Measurements from ENCODE around the gene CHRNA4. TPM values are rescaled to one million over a fixed set of nuclear protein-coding genes. Genes with fewer than 3 reads are reported as not detected.

The CHRNA4 gene
- total RNA-seq, 1 donor from 2014 or later: not detected

DNA sequence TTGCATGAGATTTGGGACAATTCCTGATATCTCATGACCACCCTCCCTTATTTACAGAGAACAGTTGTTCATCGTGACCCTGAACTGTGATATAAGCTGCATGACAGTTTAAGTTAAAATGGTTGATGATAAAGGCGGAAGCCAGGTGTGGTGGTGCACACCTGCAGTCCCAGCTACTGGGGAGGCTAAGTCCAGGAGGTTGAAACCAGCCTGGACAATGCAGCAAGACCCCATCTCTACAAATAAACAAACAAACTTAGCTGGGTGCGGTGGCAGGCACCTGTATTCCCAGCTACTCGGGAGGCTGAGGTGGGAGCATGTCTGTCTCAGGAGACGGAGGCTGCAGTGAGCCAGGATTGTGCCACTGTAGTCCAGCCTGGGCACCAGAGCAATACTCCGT is 44.1 kb downstream of the CHRNA4 start:
- no peak for DNase-seq (ENCODE audit: extremely low spot score, unreplicated experiment)
- no peaks in the 10 kb centered on the region for H3K36me3 Mint-ChIP-seq (ENCODE audit: unreplicated experiment)
- H3K9me3 Mint-ChIP-seq (ENCODE audit: unreplicated experiment): no peaks in the 10 kb centered on the region
- no peak overlapping the region for H3K4me3 Mint-ChIP-seq (ENCODE audit: unreplicated experiment)
- H3K4me1 Mint-ChIP-seq (ENCODE audit: unreplicated experiment): no peaks in the 10 kb centered on the region
- H3K27ac Mint-ChIP-seq (ENCODE audit: unreplicated experiment): no peak overlapping the region
- no peak for TF ChIP-seq CTCF (IDR thresholded peaks at IDR 0.05)
- no peaks in the 10 kb centered on the region for H3K27me3 Mint-ChIP-seq (ENCODE audit: unreplicated experiment)

DNA sequence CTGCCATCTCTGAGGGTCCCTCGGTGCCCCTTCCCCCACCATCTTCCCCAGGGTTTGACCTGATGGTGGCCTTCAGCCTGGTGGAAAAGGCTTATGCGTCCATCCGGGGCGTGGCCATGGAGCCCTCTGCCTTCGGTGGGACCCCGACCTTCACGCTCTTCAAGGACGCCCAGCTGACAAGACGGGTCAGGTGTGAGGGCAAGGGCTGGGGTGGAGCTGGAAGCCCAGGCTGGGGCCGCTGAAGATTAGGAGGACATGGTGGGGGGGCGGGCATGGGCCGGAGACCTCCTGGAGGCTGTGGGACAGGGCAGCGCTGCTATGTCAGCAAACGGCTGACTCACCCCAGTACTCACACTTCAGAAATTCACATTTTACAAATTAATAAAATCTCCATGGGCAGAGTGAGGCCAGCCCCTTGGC is 44.6 kb downstream of the CHRNA4 start:
- no peak overlapping the region for H3K27ac Mint-ChIP-seq (ENCODE audit: unreplicated experiment)
- TF ChIP-seq CTCF (IDR thresholded peaks at IDR 0.05): no peak
- H3K36me3 Mint-ChIP-seq (ENCODE audit: unreplicated experiment): no peaks in the 10 kb centered on the region
- no peaks in the 10 kb centered on the region for H3K9me3 Mint-ChIP-seq (ENCODE audit: unreplicated experiment)
- H3K4me1 Mint-ChIP-seq (ENCODE audit: unreplicated experiment): no peaks in the 10 kb centered on the region
- no peaks in the 10 kb centered on the region for H3K27me3 Mint-ChIP-seq (ENCODE audit: unreplicated experiment)
- DNase-seq (ENCODE audit: extremely low spot score, unreplicated experiment): no peak
- no peak overlapping the region for H3K4me3 Mint-ChIP-seq (ENCODE audit: unreplicated experiment)

GRCh38 chr20:63315731-63316491 is 45.2 kb downstream of the CHRNA4 start:
- TF ChIP-seq CTCF (IDR thresholded peaks at IDR 0.05): no peak
- no peak overlapping the region for H3K4me3 Mint-ChIP-seq (ENCODE audit: unreplicated experiment)
- no peaks in the 10 kb centered on the region for H3K36me3 Mint-ChIP-seq (ENCODE audit: unreplicated experiment)
- no peaks in the 10 kb centered on the region for H3K4me1 Mint-ChIP-seq (ENCODE audit: unreplicated experiment)
- no peak for DNase-seq (ENCODE audit: extremely low spot score, unreplicated experiment)
- no peaks in the 10 kb centered on the region for H3K9me3 Mint-ChIP-seq (ENCODE audit: unreplicated experiment)
- no peaks in the 10 kb centered on the region for H3K27me3 Mint-ChIP-seq (ENCODE audit: unreplicated experiment)
- H3K27ac Mint-ChIP-seq (ENCODE audit: unreplicated experiment): no peak overlapping the region

GRCh38 chr20:63315240-63315689 is 45.9 kb downstream of the CHRNA4 start:
- no peak overlapping the region for H3K4me3 Mint-ChIP-seq (ENCODE audit: unreplicated experiment)
- no peaks in the 10 kb centered on the region for H3K4me1 Mint-ChIP-seq (ENCODE audit: unreplicated experiment)
- H3K36me3 Mint-ChIP-seq (ENCODE audit: unreplicated experiment): no peaks in the 10 kb centered on the region
- TF ChIP-seq CTCF (IDR thresholded peaks at IDR 0.05): no peak
- no peak for DNase-seq (ENCODE audit: extremely low spot score, unreplicated experiment)
- H3K27ac Mint-ChIP-seq (ENCODE audit: unreplicated experiment): no peak overlapping the region
- H3K9me3 Mint-ChIP-seq (ENCODE audit: unreplicated experiment): no peaks in the 10 kb centered on the region
- H3K27me3 Mint-ChIP-seq (ENCODE audit: unreplicated experiment): no peaks in the 10 kb centered on the region

DNA sequence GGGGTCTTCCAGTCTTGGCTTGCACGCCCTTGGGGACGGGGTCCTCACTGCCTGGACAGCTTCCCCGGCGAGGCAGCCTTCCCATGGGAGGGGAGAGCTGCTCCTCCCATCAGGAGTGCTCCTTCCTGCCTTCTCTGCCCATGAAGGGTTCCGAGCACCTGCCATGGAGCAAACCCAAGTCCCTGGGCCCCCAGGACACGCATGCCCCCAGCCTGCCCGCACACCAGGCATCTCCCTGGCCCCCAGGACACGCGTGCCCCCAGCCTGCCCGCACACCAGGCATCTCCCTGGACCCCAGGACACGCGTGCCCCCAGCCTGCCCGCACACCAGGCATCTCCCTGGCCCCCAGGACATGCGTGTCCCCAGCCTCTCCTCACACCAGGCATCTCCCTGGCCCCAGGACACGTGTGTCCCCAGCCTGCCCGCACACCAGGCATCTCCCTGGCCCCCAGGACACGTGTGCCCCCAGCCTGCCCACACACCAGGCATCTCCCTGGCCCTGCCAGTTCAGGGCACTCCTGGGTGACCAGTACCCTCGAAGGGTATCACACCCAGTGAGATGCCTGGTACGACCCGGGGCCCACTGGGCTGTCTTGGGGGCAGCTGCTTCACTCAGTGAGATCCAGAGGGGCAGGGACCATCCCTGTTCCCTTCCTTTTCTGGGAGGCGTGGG is 46.4 kb downstream of the CHRNA4 start:
- TF ChIP-seq CTCF (IDR thresholded peaks at IDR 0.05): no peak
- no peaks in the 10 kb centered on the region for H3K4me1 Mint-ChIP-seq (ENCODE audit: unreplicated experiment)
- DNase-seq (ENCODE audit: extremely low spot score, unreplicated experiment): no peak
- no peaks in the 10 kb centered on the region for H3K27me3 Mint-ChIP-seq (ENCODE audit: unreplicated experiment)
- H3K27ac Mint-ChIP-seq (ENCODE audit: unreplicated experiment): no peak overlapping the region
- no peaks in the 10 kb centered on the region for H3K9me3 Mint-ChIP-seq (ENCODE audit: unreplicated experiment)
- no peak overlapping the region for H3K4me3 Mint-ChIP-seq (ENCODE audit: unreplicated experiment)
- no peaks in the 10 kb centered on the region for H3K36me3 Mint-ChIP-seq (ENCODE audit: unreplicated experiment)
